IMR-90 (cell line): ENCODE data around the gene MRPS5. TPM values are rescaled to one million over a fixed set of nuclear protein-coding genes. Genes with fewer than 3 reads are reported as not detected.

Experiments
- ATAC-seq: fragments of 200-7000 bp; cut with Tn5 transposase; 2 replicates; pipeline ENCODE4 v1.9.1; 2020; ENCODE audit warnings: low read depth, mild to moderate bottlenecking, moderate library complexity
- BruUV-seq: library from RNA; stranded (reverse); fragments of 400-500 nt; replicated peaks from 2 replicates; lab custom pipeline; 2021; lab: Mats Ljungman, UMichigan
- CTCF ChIA-PET: fragments of 300-600 bp; formaldehyde crosslinking; extraction: SDS; loops from one replicate; lab custom pipeline; 2021; ENCODE audit warnings: antibody characterized with exemption; lab: Yijun Ruan, JAX
- POLR2A ChIA-PET: fragments of 300-600 bp; sonication (Branson Sonifier 250); formaldehyde crosslinking; loops from one replicate; lab custom pipeline; 2022; ENCODE audit warnings: antibody characterized with exemption; ENCODE audit not compliant: unreplicated experiment; lab: Charles Lee
- DNase-seq: peaks from one replicate; pipeline ENCODE4 v3.0.0; 2013
- H2AFZ ChIP-seq: replicated peaks from 2 replicates; pipeline ENCODE3; 2013; ENCODE audit warnings: low read length, mild to moderate bottlenecking; ENCODE audit not compliant: poor library complexity
- H2AK5ac ChIP-seq: 2 replicates; pipeline ENCODE4 v1.6.1; 2013; ENCODE audit warnings: low read depth, low read length, inconsistent platforms
- H2AK9ac ChIP-seq: replicated peaks from 2 replicates; pipeline ENCODE3; 2013; ENCODE audit warnings: mild to moderate bottlenecking, low read depth, low read length, moderate library complexity; ENCODE audit not compliant: poor library complexity
- H2BK120ac ChIP-seq: 2 replicates; pipeline ENCODE4 v1.6.1; 2013; ENCODE audit warnings: low read depth, low read length, inconsistent platforms
- H2BK15ac ChIP-seq: 3 replicates; pipeline ENCODE4 v1.6.1; 2013; ENCODE audit warnings: low read depth, low read length, inconsistent platforms
- H2BK20ac ChIP-seq: 2 replicates; pipeline ENCODE4 v1.6.1; 2013; ENCODE audit warnings: low read depth, mild to moderate bottlenecking, inconsistent platforms, low read length, moderate library complexity
- H2BK5ac ChIP-seq: 2 replicates; pipeline ENCODE4 v1.6.1; 2013; ENCODE audit warnings: mild to moderate bottlenecking, low read depth, low read length, inconsistent platforms; ENCODE audit not compliant: poor library complexity, severe bottlenecking
- H3K14ac ChIP-seq: replicated peaks from 2 replicates; pipeline ENCODE4 v1.6.1; 2013; ENCODE audit warnings: low read depth, low read length, inconsistent platforms
- H3K18ac ChIP-seq: 2 replicates; pipeline ENCODE4 v1.6.1; 2013; ENCODE audit warnings: low read depth, low read length, control low read depth
- H3K23ac ChIP-seq: 2 replicates; pipeline ENCODE4 v1.6.1; 2013; ENCODE audit warnings: low read depth, low read length, inconsistent platforms
- H3K27ac ChIP-seq: 2 replicates; pipeline ENCODE4 v1.5.1; 2013; ENCODE audit warnings: mild to moderate bottlenecking, control low read depth, low read length; ENCODE audit not compliant: insufficient read depth
- H3K27me3 ChIP-seq: 2 replicates; pipeline ENCODE4 v1.6.1; 2013; ENCODE audit warnings: low read length; ENCODE audit not compliant: control insufficient read depth, insufficient read depth
- H3K36me3 ChIP-seq: 2 replicates; pipeline ENCODE4 v1.6.1; 2013; ENCODE audit warnings: low read length, mixed read lengths; ENCODE audit not compliant: control insufficient read depth, insufficient read depth
- H3K4ac ChIP-seq: 2 replicates; pipeline ENCODE4 v1.6.1; 2013; ENCODE audit warnings: low read depth, low read length, inconsistent platforms
- H3K4me1 ChIP-seq: 2 replicates; pipeline ENCODE4 v1.6.1; 2013; ENCODE audit warnings: low read length, mixed read lengths; ENCODE audit not compliant: control insufficient read depth, insufficient read depth
- H3K4me2 ChIP-seq: 2 replicates; pipeline ENCODE4 v1.6.1; 2013; ENCODE audit warnings: low read depth, mild to moderate bottlenecking, control low read depth, low read length, moderate library complexity
- H3K4me3 ChIP-seq: 2 replicates; pipeline ENCODE4 v1.5.1; 2013; ENCODE audit warnings: low read depth, mild to moderate bottlenecking, control low read depth, low read length, moderate library complexity; ENCODE audit not compliant: insufficient read depth
- H3K56ac ChIP-seq: 2 replicates; pipeline ENCODE4 v1.6.1; 2013; ENCODE audit warnings: low read length, inconsistent platforms; ENCODE audit not compliant: insufficient read depth; ENCODE audit errors: extremely low read depth
- H3K79me1 ChIP-seq, 2 experiments: 2 replicates each; pipeline ENCODE4 v1.6.1; 2013; ENCODE audit warnings: low read length in 2 of 2, inconsistent platforms in 1 of 2, low read depth in 1 of 2
- H3K9ac ChIP-seq: 2 replicates; pipeline ENCODE4 v1.6.1; 2013; ENCODE audit warnings: low read depth, low read length, control low read depth
- H3K9me1 ChIP-seq: 2 replicates; pipeline ENCODE4 v1.6.1; 2013; ENCODE audit warnings: low read length, inconsistent platforms; ENCODE audit not compliant: insufficient read depth
- H3K9me3 ChIP-seq: 2 replicates; pipeline ENCODE4 v1.6.1; 2013; ENCODE audit warnings: low read length; ENCODE audit not compliant: control insufficient read depth, insufficient read depth
- H4K20me1 ChIP-seq: 2 replicates; pipeline ENCODE4 v1.6.1; 2013; ENCODE audit warnings: low read length, inconsistent platforms; ENCODE audit not compliant: insufficient read depth
- H4K5ac ChIP-seq: 2 replicates; pipeline ENCODE4 v1.6.1; 2013; ENCODE audit warnings: mild to moderate bottlenecking, low read depth, low read length, control low read depth
- H4K8ac ChIP-seq, 2 experiments: 2 replicates each; pipeline ENCODE4 v1.6.1; 2013; ENCODE audit warnings: low read depth in 2 of 2, low read length in 2 of 2, control low read depth in 1 of 2, inconsistent platforms in 1 of 2
- H4K91ac ChIP-seq: 2 replicates; pipeline ENCODE4 v1.6.1; 2013; ENCODE audit warnings: low read depth, low read length, inconsistent platforms; ENCODE audit not compliant: insufficient read depth
- BHLHE40 ChIP-seq: fragments of 150-350 bp; IDR thresholded peaks from 2 replicates; pipeline ENCODE4 v1.6.1; 2016; ENCODE audit warnings: mild to moderate bottlenecking, low read depth, low read length
- CEBPB ChIP-seq: IDR thresholded peaks from 2 replicates; pipeline ENCODE4 v1.6.1; 2012; ENCODE audit warnings: low read depth, low read length, improper control_type of control experiment
- CHD1 ChIP-seq: IDR thresholded peaks from 2 replicates; pipeline ENCODE4 v1.6.1; 2012; ENCODE audit warnings: low read depth, low read length, improper control_type of control experiment
- FOS ChIP-seq: fragments of 150-350 bp; IDR thresholded peaks from 2 replicates; pipeline ENCODE4 v1.6.1; 2016; ENCODE audit warnings: low read depth, low read length
- MAFK ChIP-seq: IDR thresholded peaks from 2 replicates; pipeline ENCODE4 v1.6.1; 2012; ENCODE audit warnings: low read depth, low read length, improper control_type of control experiment
- MAZ ChIP-seq: IDR thresholded peaks from 2 replicates; pipeline ENCODE4 v1.6.1; 2012; ENCODE audit warnings: low read depth, mild to moderate bottlenecking, low read length, improper control_type of control experiment, moderate library complexity, borderline replicate concordance
- MXI1 ChIP-seq: IDR thresholded peaks from 2 replicates; pipeline ENCODE4 v1.6.1; 2012; ENCODE audit warnings: low read depth, mild to moderate bottlenecking, low read length, moderate library complexity, borderline replicate concordance
- POLR2A ChIP-seq: IDR thresholded peaks from 2 replicates; pipeline ENCODE4 v1.6.1; 2012; ENCODE audit warnings: mild to moderate bottlenecking, low read depth, low read length
- RCOR1 ChIP-seq: IDR thresholded peaks from 2 replicates; pipeline ENCODE4 v1.6.1; 2012; ENCODE audit warnings: mild to moderate bottlenecking, low read length, improper control_type of control experiment; ENCODE audit not compliant: insufficient replicate concordance
- RFX5 ChIP-seq: IDR thresholded peaks from 2 replicates; pipeline ENCODE4 v1.8.0; 2012; ENCODE audit warnings: low read depth, mild to moderate bottlenecking, low read length, moderate library complexity
- SMC3 ChIP-seq: fragments of 150-350 bp; IDR thresholded peaks from 2 replicates; pipeline ENCODE4 v1.6.1; 2016; ENCODE audit warnings: low read depth, mild to moderate bottlenecking, antibody characterized with exemption, low read length, moderate library complexity
- WGBS, 2 experiments: methylation state at CpG; one replicate each; pipeline versions ENCODE4 v1.1.5 to v1.1.7; 2013; ENCODE audit warnings: missing lambda C conversion rate in 2 of 2; ENCODE audit not compliant: insufficient read length in 1 of 2; ENCODE audit errors: extremely low coverage in 2 of 2; 5-methylcytosine and 5-hydroxymethylcytosine counted together
- dilution Hi-C: fragments of 300-500 bp; cut with HindIII; formaldehyde crosslinking; loops from one replicate; pipeline ENCODE4 v1.14.3; 2018; ENCODE audit warnings: low sequenced_read_pairs; ENCODE audit not compliant: unreplicated experiment
- in situ Hi-C: fragments of 300-500 bp; cut with MboI; formaldehyde crosslinking; loops from 3 replicates; pipeline ENCODE4 v1.14.3; 2019; ENCODE audit warnings: low sequenced_read_pairs, inconsistent platforms, mixed read lengths
- intact Hi-C: fragments of 100-400 bp; cut with micrococcal nuclease; formaldehyde crosslinking; loops from 2 replicates; pipeline ENCODE4 v1.10.0; 2022
- polyA plus RNA-seq, 3 experiments: library from polyadenylated mRNA; depleted of rRNA; stranded (reverse); fragments of >200 nt; gene quantifications; 2 replicates each; pipeline ENCODE4 v1.2.3, GENCODE V29; 2012; ENCODE audit warnings: low replicate concordance in 1 of 3
- total RNA-seq: library from RNA; depleted of rRNA; stranded (reverse); fragments of >200 nt; gene quantifications from 2 replicates; pipeline ENCODE4 v1.2.3, GENCODE V29; 2012
- TF ChIP-seq, protein P1 (sequence below): conservative IDR thresholded peaks from 2 replicates; pipeline ENCODE4 v1.5.1; 2012; ENCODE audit warnings: mild to moderate bottlenecking, low read depth, low read length, improper control_type of control experiment

Gene MRPS5
- total and polyA plus RNA-seq, 2 of the 4 experiments (the other 2 are of a cell fraction), result 27.6 to 44.1 TPM

DNA sequence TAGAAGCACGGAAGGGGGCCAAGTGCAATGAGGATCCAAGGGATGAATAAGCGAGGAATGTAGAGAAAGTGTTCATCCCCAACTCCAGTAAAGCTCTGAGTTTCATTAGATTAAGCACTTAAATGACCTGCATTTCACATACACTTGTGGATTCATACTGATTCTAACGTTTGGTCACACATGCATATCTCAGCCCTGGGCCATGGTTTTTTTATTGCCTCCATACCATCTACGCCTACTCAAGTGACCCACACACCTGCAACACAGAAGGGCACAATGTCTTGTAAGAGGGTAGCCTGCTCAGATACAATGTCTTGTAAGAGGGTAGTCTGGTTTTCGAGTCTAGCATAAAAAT is 566 bp upstream of the MRPS5 start:
- H2BK120ac ChIP-seq, result no peak overlapping the region
- peak overlapping the region; percentile 70; the same call in 1 of the 2 replicates for H3K14ac ChIP-seq
- ChIA-PET POLR2A (no interaction called here), CTCF (no interaction called here)
- ATAC-seq, result peak; percentile 12
- no peak overlapping the region; the same call in 2 of the 3 replicates for H2BK15ac ChIP-seq
- in situ Hi-C loops (no loop called here), dilution Hi-C loops (no loop called here), intact Hi-C loops (loop anchor here (5.0 kb wide), 2 partner anchors 45 to 225 kb away; partner anchors contain the start of gene ZNF2)
- no peak overlapping the region for H3K18ac ChIP-seq
- H2AFZ ChIP-seq, result peak overlapping the region; percentile 99
- no peaks in the 10 kb centered on the region; the same call in 1 of the 2 replicates for H3K36me3 ChIP-seq
- no peak overlapping the region for H3K23ac ChIP-seq
- H4K91ac ChIP-seq, result no peak overlapping the region
- H3K27me3 ChIP-seq, result no peaks in the 10 kb centered on the region
- H2BK20ac ChIP-seq, result no peak overlapping the region
- peaks cover 11 to 30% of the 10 kb centered on the region in 2 experiments for H3K79me1 ChIP-seq
- no peaks in the 10 kb centered on the region for H3K9me3 ChIP-seq
- H3K27ac ChIP-seq, result peak overlapping the region; percentile 18; the same call in 1 of the 2 replicates
- H2AK9ac ChIP-seq, result peak overlapping the region; percentile 93
- H3K56ac ChIP-seq, result peak overlapping the region; percentile 73; the same call in 1 of the 2 replicates
- DNase-seq, result no peak
- TF ChIP-seq CHD1, result no peak
- TF ChIP-seq BHLHE40, result no peak
- TF ChIP-seq CEBPB, result no peak
- TF ChIP-seq FOS, result no peak
- TF ChIP-seq, protein P1, sequence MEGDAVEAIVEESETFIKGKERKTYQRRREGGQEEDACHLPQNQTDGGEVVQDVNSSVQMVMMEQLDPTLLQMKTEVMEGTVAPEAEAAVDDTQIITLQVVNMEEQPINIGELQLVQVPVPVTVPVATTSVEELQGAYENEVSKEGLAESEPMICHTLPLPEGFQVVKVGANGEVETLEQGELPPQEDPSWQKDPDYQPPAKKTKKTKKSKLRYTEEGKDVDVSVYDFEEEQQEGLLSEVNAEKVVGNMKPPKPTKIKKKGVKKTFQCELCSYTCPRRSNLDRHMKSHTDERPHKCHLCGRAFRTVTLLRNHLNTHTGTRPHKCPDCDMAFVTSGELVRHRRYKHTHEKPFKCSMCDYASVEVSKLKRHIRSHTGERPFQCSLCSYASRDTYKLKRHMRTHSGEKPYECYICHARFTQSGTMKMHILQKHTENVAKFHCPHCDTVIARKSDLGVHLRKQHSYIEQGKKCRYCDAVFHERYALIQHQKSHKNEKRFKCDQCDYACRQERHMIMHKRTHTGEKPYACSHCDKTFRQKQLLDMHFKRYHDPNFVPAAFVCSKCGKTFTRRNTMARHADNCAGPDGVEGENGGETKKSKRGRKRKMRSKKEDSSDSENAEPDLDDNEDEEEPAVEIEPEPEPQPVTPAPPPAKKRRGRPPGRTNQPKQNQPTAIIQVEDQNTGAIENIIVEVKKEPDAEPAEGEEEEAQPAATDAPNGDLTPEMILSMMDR, result no peak
- no peak for TF ChIP-seq POLR2A
- no peak for TF ChIP-seq MXI1
- no peak for TF ChIP-seq RFX5
- TF ChIP-seq RCOR1, result no peak
- TF ChIP-seq MAFK, result no peak
- TF ChIP-seq SMC3, result no peak
- no peak for TF ChIP-seq MAZ
- BruUV-seq, result no TSS peak
- H3K4me2 ChIP-seq, result peak overlapping the region; percentile 90
- H3K4me1 ChIP-seq, result no peaks in the 10 kb centered on the region
- no peak overlapping the region for H2AK5ac ChIP-seq
- H4K5ac ChIP-seq, result peak overlapping the region; percentile 40; the same call in 1 of the 2 replicates
- WGBS, 2 experiments, result no CpG with 5 or more reads among the region's 5 CpGs
- H2BK5ac ChIP-seq, result peak overlapping the region; percentile 30
- H3K4ac ChIP-seq, result peak overlapping the region; percentile 69; the same call in 1 of the 2 replicates
- H4K8ac ChIP-seq, result peak overlapping the region; percentile 89 to 95
- H4K20me1 ChIP-seq, result peaks cover 8% of the 10 kb centered on the region; the same call in 1 of the 2 replicates
- peak overlapping the region; percentile 76 for H3K9ac ChIP-seq
- H3K9me1 ChIP-seq, result peaks cover 6% of the 10 kb centered on the region; the same call in 1 of the 2 replicates
- H3K4me3 ChIP-seq, result peak overlapping the region; percentile 91
